ENCODE data around the gene LSMEM2.
A peak's percentile ranks its signal among the peaks of the same experiment; 100 is the strongest.
"Not testable (repeated sequence)": the region's sequence is repeated elsewhere in the genome, so short reads cannot be mapped to it uniquely, and the experiment has no call there.

The LSMEM2 gene

GRCh38 chr3:50258979-50259378 is 19.9 kb upstream of the LSMEM2 start:
- ChIA-PET CTCF (interaction anchor here (0.9 kb wide), 1 partner anchor 30 kb away, joined by 3 read pairs; no protein-coding TSS in a partner anchor), POLR2A (ENCODE audit: low non-redundant PET) (interaction anchor here (0.6 kb wide), 1 partner anchor 33 kb away, joined by 5 read pairs; no protein-coding TSS in a partner anchor)
- DNase-seq (ENCODE audit: low spot score) = no peak
- H3K27ac ChIP-seq = peak overlapping the region; percentile 100
- no peak for TF ChIP-seq CTCF (conservative IDR thresholded peaks at IDR 0.05; ENCODE audit: low read depth)

GRCh38 chr3:50259432-50260026 is 19.4 kb upstream of the LSMEM2 start:
- H3K27ac ChIP-seq = peak overlapping the region; percentile 100
- ChIA-PET CTCF (interaction anchor here (0.6 to 1.0 kb wide), 4 partner anchors 11 to 56 kb away, joined by 3 to 9 read pairs (median 4); no protein-coding TSS in a partner anchor), POLR2A (ENCODE audit: low non-redundant PET) (no interaction called here)
- TF ChIP-seq CTCF (conservative IDR thresholded peaks at IDR 0.05; ENCODE audit: low read depth) = no peak
- no peak for DNase-seq (ENCODE audit: low spot score)

GRCh38 chr3:50260027-50260941 is 18.6 kb upstream of the LSMEM2 start:
- ChIA-PET CTCF (interaction anchor here (0.6 to 1.5 kb wide), 6 partner anchors 9 to 66 kb away, joined by 3 to 9 read pairs (median 4); no protein-coding TSS in a partner anchor), POLR2A (ENCODE audit: low non-redundant PET) (no interaction called here)
- peak overlapping the region; percentile 100 for H3K27ac ChIP-seq
- TF ChIP-seq CTCF (conservative IDR thresholded peaks at IDR 0.05; ENCODE audit: low read depth) = peak; percentile 96
- peak; percentile 77 for DNase-seq (ENCODE audit: low spot score)

GRCh38 chr3:50260942-50261441 is 17.9 kb upstream of the LSMEM2 start:
- peak overlapping the region; percentile 100 for H3K27ac ChIP-seq
- no peak for DNase-seq (ENCODE audit: low spot score)
- ChIA-PET POLR2A (ENCODE audit: low non-redundant PET) (no interaction called here), CTCF (interaction anchor here (1.5 kb wide), 1 partner anchor 67 kb away, joined by 6 read pairs; no protein-coding TSS in a partner anchor)
- no peak for TF ChIP-seq CTCF (conservative IDR thresholded peaks at IDR 0.05; ENCODE audit: low read depth)

- CTCF ChIA-PET = interaction anchor here (1.5 kb wide), 1 partner anchor 67 kb away, joined by 6 read pairs; no protein-coding TSS in a partner anchor
- H3K27ac ChIP-seq = peak overlapping the region; percentile 100
- no peak for DNase-seq (ENCODE audit: low spot score)
- POLR2A ChIA-PET (ENCODE audit: low non-redundant PET) = no interaction called here
- TF ChIP-seq CTCF (conservative IDR thresholded peaks at IDR 0.05; ENCODE audit: low read depth) = no peak
Observed at GRCh38 chr3:50261505-50261904, 17.4 kb upstream of the LSMEM2 start.

GRCh38 chr3:50262200-50262599 is 16.7 kb upstream of the LSMEM2 start:
- CTCF ChIA-PET; POLR2A ChIA-PET (ENCODE audit: low non-redundant PET); DNase-seq (ENCODE audit: low spot score): not testable (repeated sequence)
- peak overlapping the region; percentile 100 for H3K27ac ChIP-seq
